H9 (cell line): ENCODE data around the gene EDAR. TPM values are rescaled to one million over a fixed set of nuclear protein-coding genes. Genes with fewer than 3 reads are reported as not detected.

Source experiments
- DNase-seq: peaks from one replicate; pipeline ENCODE4 v3.0.0-alpha.2; 2017
- H2AFZ ChIP-seq: one replicate; pipeline ENCODE4 v1.6.1; 2013; ENCODE audit warnings: mild to moderate bottlenecking, low read length, control low read depth, moderate library complexity
- H2AK5ac ChIP-seq: 2 replicates; pipeline ENCODE4 v1.6.1; 2013; ENCODE audit warnings: low read length, control low read depth, mixed read lengths; ENCODE audit not compliant: insufficient read length
- H2BK120ac ChIP-seq: one replicate; pipeline ENCODE4 v1.6.1; 2013; ENCODE audit warnings: low read depth, mild to moderate bottlenecking, low read length, control low read depth, inconsistent platforms; ENCODE audit not compliant: poor library complexity, severe bottlenecking
- H2BK12ac ChIP-seq: 2 replicates; pipeline ENCODE4 v1.6.1; 2013; ENCODE audit warnings: low read length, control low read depth, mixed read lengths, low read depth; ENCODE audit not compliant: insufficient read length
- H2BK15ac ChIP-seq: 2 replicates; pipeline ENCODE4 v1.6.1; 2013; ENCODE audit warnings: low read depth, low read length, control low read depth
- H2BK20ac ChIP-seq: one replicate; pipeline ENCODE4 v1.6.1; 2013; ENCODE audit warnings: low read depth, mild to moderate bottlenecking, low read length, control low read depth, inconsistent platforms; ENCODE audit not compliant: poor library complexity, severe bottlenecking
- H2BK5ac ChIP-seq: 2 replicates; pipeline ENCODE4 v1.6.1; 2013; ENCODE audit warnings: low read length, control low read depth, mixed read lengths; ENCODE audit not compliant: insufficient read length
- H3K14ac ChIP-seq: 2 replicates; pipeline ENCODE4 v1.6.1; 2013; ENCODE audit warnings: low read length, control low read depth; ENCODE audit not compliant: insufficient read depth
- H3K18ac ChIP-seq: 2 replicates; pipeline ENCODE4 v1.6.1; 2013; ENCODE audit warnings: low read depth, mild to moderate bottlenecking, mixed read lengths, low read length, control low read depth; ENCODE audit not compliant: insufficient read length
- H3K23ac ChIP-seq: 2 replicates; pipeline ENCODE4 v1.6.1; 2013; ENCODE audit warnings: low read length, control low read depth, mixed read lengths, low read depth; ENCODE audit not compliant: insufficient read length
- H3K23me2 ChIP-seq: 2 replicates; pipeline ENCODE4 v1.6.1; 2013; ENCODE audit warnings: low read depth, mild to moderate bottlenecking, mixed read lengths, low read length, control low read depth; ENCODE audit not compliant: insufficient read length, poor library complexity, severe bottlenecking
- H3K27ac ChIP-seq: 2 replicates; pipeline ENCODE4 v1.5.1; 2013; ENCODE audit warnings: low read length, control low read depth, mixed read lengths, low read depth; ENCODE audit not compliant: insufficient read length
- H3K27me3 ChIP-seq: 2 replicates; pipeline ENCODE4 v1.6.1; 2013; ENCODE audit warnings: low read length, control low read depth, inconsistent platforms; ENCODE audit not compliant: insufficient read depth
- H3K4ac ChIP-seq: 2 replicates; pipeline ENCODE4 v1.6.1; 2013; ENCODE audit warnings: low read depth, mild to moderate bottlenecking, control low read depth, inconsistent platforms, low read length, moderate library complexity
- H3K4me1 ChIP-seq: 2 replicates; pipeline ENCODE4 v1.6.1; 2013; ENCODE audit warnings: low read length, control low read depth, inconsistent platforms; ENCODE audit not compliant: insufficient read depth
- H3K4me2 ChIP-seq: 2 replicates; pipeline ENCODE4 v1.6.1; 2013; ENCODE audit warnings: low read length, control low read depth, mixed read lengths; ENCODE audit not compliant: insufficient read length, insufficient read depth
- H3K56ac ChIP-seq: 2 replicates; pipeline ENCODE4 v1.6.1; 2013; ENCODE audit warnings: low read depth, mild to moderate bottlenecking, mixed read lengths, low read length, control low read depth; ENCODE audit not compliant: insufficient read length
- H3K79me1 ChIP-seq: 2 replicates; pipeline ENCODE4 v1.6.1; 2013; ENCODE audit warnings: low read depth, mild to moderate bottlenecking, moderate library complexity, low read length, control low read depth, inconsistent platforms; ENCODE audit not compliant: insufficient read depth, poor library complexity, severe bottlenecking
- H3K79me2 ChIP-seq: 2 replicates; pipeline ENCODE4 v1.6.1; 2013; ENCODE audit warnings: low read length, control low read depth, inconsistent platforms; ENCODE audit not compliant: insufficient read depth
- H3K9ac ChIP-seq: 2 replicates; pipeline ENCODE4 v1.6.1; 2013; ENCODE audit warnings: low read length, control low read depth, mixed read lengths; ENCODE audit not compliant: insufficient read length; ENCODE audit errors: extremely low read depth
- H3K9me3 ChIP-seq: one replicate; pipeline ENCODE4 v1.6.1; 2013; ENCODE audit warnings: low read depth, low read length, inconsistent platforms; ENCODE audit not compliant: control insufficient read depth
- H3T11ph ChIP-seq: one replicate; pipeline ENCODE4 v1.6.1; 2013; ENCODE audit warnings: mild to moderate bottlenecking, low read length, control low read depth, inconsistent platforms
- H4K20me1 ChIP-seq: one replicate; pipeline ENCODE4 v1.6.1; 2013; ENCODE audit not compliant: control insufficient read depth, insufficient read length, insufficient read depth
- H4K5ac ChIP-seq: 2 replicates; pipeline ENCODE4 v1.6.1; 2013; ENCODE audit warnings: low read depth, mild to moderate bottlenecking, mixed read lengths, low read length, control low read depth; ENCODE audit not compliant: insufficient read length
- H4K8ac ChIP-seq: replicated peaks from 2 replicates; pipeline ENCODE4 v1.6.1; 2013; ENCODE audit warnings: low read length, control low read depth, mixed read lengths, low read depth; ENCODE audit not compliant: insufficient read length
- H4K91ac ChIP-seq: 2 replicates; pipeline ENCODE4 v1.6.1; 2013; ENCODE audit warnings: low read depth, mild to moderate bottlenecking, moderate library complexity, mixed read lengths, low read length, control low read depth; ENCODE audit not compliant: insufficient read length
- H3K27ac Mint-ChIP-seq, 3 experiments: 2 replicates in 2 of 3; 3 replicates in 1 of 3; pipeline ENCODE4 v1.8.0; 2020 to 2021; ENCODE audit warnings: mixed read lengths in 3 of 3, mild to moderate bottlenecking in 1 of 3, moderate library complexity in 1 of 3
- H3K27me3 Mint-ChIP-seq: 2 replicates; pipeline ENCODE4 v1.8.0; 2021; ENCODE audit warnings: low read depth, mild to moderate bottlenecking, moderate library complexity, mixed read lengths
- H3K36me3 Mint-ChIP-seq, 3 experiments: 2 replicates in 2 of 3; 3 replicates in 1 of 3; pipeline ENCODE4 v1.8.0; 2020 to 2021; ENCODE audit warnings: low read depth in 3 of 3, mixed read lengths in 3 of 3; ENCODE audit not compliant: insufficient read depth in 1 of 3
- H3K4me1 Mint-ChIP-seq, 2 experiments: 2 replicates each; pipeline ENCODE4 v1.8.0; 2020; ENCODE audit warnings: mixed read lengths in 2 of 2
- H3K4me3 Mint-ChIP-seq, 2 experiments: 2 replicates in 1 of 2; 3 replicates in 1 of 2; pipeline ENCODE4 v1.8.0; 2020 to 2021; ENCODE audit warnings: mild to moderate bottlenecking in 2 of 2, mixed read lengths in 2 of 2, moderate library complexity in 1 of 2
- H3K9me3 Mint-ChIP-seq, 2 experiments: 2 replicates in 1 of 2; 3 replicates in 1 of 2; pipeline ENCODE4 v1.8.0; 2020; ENCODE audit warnings: mild to moderate bottlenecking in 2 of 2, mixed read lengths in 2 of 2, moderate library complexity in 1 of 2
- WGBS: extraction: QIAGEN DNeasy Blood & Tissue Kit; methylation state at CpG from one replicate; pipeline ENCODE4 v1.1.7; 2013; ENCODE audit warnings: missing lambda C conversion rate, low lambda C conversion rate, mixed read lengths; ENCODE audit not compliant: insufficient read length; ENCODE audit errors: extremely low coverage; 5-methylcytosine and 5-hydroxymethylcytosine counted together
- total RNA-seq: library from RNA; stranded (reverse); gene quantifications from 2 replicates; pipeline ENCODE4 v1.2.1, GENCODE V29; 2021
- TF ChIP-seq, protein P1 (sequence below): fragments of 200-600 bp; sonication (generic); conservative IDR thresholded peaks from 3 replicates; pipeline ENCODE4 v1.8.0; 2021; ENCODE audit warnings: antibody characterized with exemption, mild to moderate bottlenecking

The EDAR gene
- total RNA-seq, 1 experiment from 2014 or later = not detected

DNA sequence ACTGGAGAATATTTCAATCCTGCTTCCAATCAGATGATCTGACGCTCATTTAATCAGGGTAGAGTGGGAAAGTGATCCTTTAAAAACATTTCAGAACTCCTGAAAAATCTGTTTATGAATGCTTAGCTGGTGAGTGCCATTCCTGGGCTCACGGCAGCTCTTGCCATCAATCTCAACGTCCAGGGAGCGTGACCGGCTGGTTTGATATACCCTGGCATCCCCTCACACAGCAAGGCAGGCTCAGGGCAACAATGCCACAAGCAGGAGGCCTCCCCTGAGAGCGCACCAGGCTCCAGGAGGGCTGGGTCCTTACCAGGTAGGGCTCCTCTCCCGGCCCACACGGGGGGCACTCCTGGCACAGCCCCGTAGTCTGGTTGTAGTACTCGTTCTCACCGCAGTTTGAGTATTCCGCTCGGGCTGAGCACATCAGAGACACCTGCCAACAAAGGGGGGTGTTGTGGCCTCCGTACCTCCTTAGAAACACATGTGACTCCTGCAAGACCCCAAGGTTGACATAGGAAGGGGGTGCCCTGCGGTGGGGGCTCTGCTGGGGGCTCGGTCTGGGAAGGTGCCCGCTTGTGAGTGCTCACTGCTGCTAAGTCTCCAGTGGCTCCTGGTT is 59.1 kb downstream of the EDAR start:
- Mint-ChIP-seq H3K27me3 (no peaks in the 10 kb centered on the region; the same call in 1 of the 2 replicates), H3K9me3 (no peaks in the 10 kb centered on the region), H3K4me3 (no peak overlapping the region), H3K27ac (no peak overlapping the region), H3K4me1 (peaks cover 18 to 21% of the 10 kb centered on the region in 2 experiments), H3K36me3 (no peaks in the 10 kb centered on the region)
- DNase-seq = no peak
- Histone ChIP-seq H2BK12ac (no peak overlapping the region), H3T11ph (no peak overlapping the region), H3K27me3 (no peaks in the 10 kb centered on the region), H4K20me1 (no peaks in the 10 kb centered on the region), H4K8ac (no peak overlapping the region), H4K91ac (no peak overlapping the region), H3K4ac (no peak overlapping the region), H3K23me2 (no peaks in the 10 kb centered on the region), H2BK15ac (no peak overlapping the region), H3K18ac (no peak overlapping the region), H2AFZ (no peak overlapping the region), H3K9ac (no peak overlapping the region), H3K27ac (no peak overlapping the region), H3K4me1 (no peaks in the 10 kb centered on the region), H3K4me2 (no peak overlapping the region), H3K14ac (no peak overlapping the region; the same call in 1 of the 2 replicates), H3K23ac (no peak overlapping the region), H3K9me3 (no peaks in the 10 kb centered on the region), H4K5ac (no peak overlapping the region), H3K79me2 (no peaks in the 10 kb centered on the region), H3K79me1 (no peaks in the 10 kb centered on the region), H2AK5ac (no peak overlapping the region), H2BK20ac (no peak overlapping the region), H2BK120ac (no peak overlapping the region), H3K56ac (no peak overlapping the region), H2BK5ac (no peak overlapping the region)
- WGBS = no CpG with 5 or more reads among the region's 17 CpGs
- TF ChIP-seq, protein P1, sequence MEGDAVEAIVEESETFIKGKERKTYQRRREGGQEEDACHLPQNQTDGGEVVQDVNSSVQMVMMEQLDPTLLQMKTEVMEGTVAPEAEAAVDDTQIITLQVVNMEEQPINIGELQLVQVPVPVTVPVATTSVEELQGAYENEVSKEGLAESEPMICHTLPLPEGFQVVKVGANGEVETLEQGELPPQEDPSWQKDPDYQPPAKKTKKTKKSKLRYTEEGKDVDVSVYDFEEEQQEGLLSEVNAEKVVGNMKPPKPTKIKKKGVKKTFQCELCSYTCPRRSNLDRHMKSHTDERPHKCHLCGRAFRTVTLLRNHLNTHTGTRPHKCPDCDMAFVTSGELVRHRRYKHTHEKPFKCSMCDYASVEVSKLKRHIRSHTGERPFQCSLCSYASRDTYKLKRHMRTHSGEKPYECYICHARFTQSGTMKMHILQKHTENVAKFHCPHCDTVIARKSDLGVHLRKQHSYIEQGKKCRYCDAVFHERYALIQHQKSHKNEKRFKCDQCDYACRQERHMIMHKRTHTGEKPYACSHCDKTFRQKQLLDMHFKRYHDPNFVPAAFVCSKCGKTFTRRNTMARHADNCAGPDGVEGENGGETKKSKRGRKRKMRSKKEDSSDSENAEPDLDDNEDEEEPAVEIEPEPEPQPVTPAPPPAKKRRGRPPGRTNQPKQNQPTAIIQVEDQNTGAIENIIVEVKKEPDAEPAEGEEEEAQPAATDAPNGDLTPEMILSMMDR = no peak
